GM23338 (cell line): Measurements from ENCODE around the gene IPO13. TPM values are rescaled to one million over a fixed set of nuclear protein-coding genes. Genes with fewer than 3 reads are reported as not detected.

Experiments used
- ATAC-seq: fragments of 200-7000 bp; cut with Tn5 transposase; 3 replicates; pipeline ENCODE4 v1.9.1; 2020
- DNase-seq: peaks from one replicate; pipeline ENCODE4 v3.0.0-alpha.2; 2015; ENCODE audit warnings: low spot score
- H2AFZ ChIP-seq: fragments of 200-600 bp; sonication (generic); 2 replicates; pipeline ENCODE4 v1.8.0; 2016; ENCODE audit warnings: antibody characterized with exemption, mild to moderate bottlenecking, moderate library complexity
- H3F3A ChIP-seq: fragments of 200-600 bp; sonication (generic); replicated peaks from 2 replicates; pipeline ENCODE4 v1.8.0; 2017; ENCODE audit warnings: antibody characterized with exemption, mixed run types, low read depth
- H3K27ac ChIP-seq: fragments of 200-600 bp; sonication (generic); 2 replicates; pipeline ENCODE4 v1.6.1; 2016; ENCODE audit warnings: low read depth
- H3K27me3 ChIP-seq: fragments of 200-600 bp; sonication (generic); 2 replicates; pipeline ENCODE4 v1.8.0; 2016; ENCODE audit warnings: mild to moderate bottlenecking, mixed run types, moderate library complexity; ENCODE audit not compliant: insufficient read depth
- H3K36me3 ChIP-seq: fragments of 200-600 bp; sonication (generic); 2 replicates; pipeline ENCODE4 v1.8.0; 2016; ENCODE audit warnings: mild to moderate bottlenecking; ENCODE audit not compliant: insufficient read depth
- H3K4me1 ChIP-seq: fragments of 200-600 bp; sonication (generic); 2 replicates; pipeline ENCODE4 v1.8.0; 2016; ENCODE audit warnings: mild to moderate bottlenecking, moderate library complexity; ENCODE audit not compliant: insufficient read depth
- H3K4me2 ChIP-seq: fragments of 200-600 bp; sonication (generic); 2 replicates; pipeline ENCODE4 v1.7.1; 2017; ENCODE audit warnings: mixed run types
- H3K4me3 ChIP-seq: fragments of 200-600 bp; sonication (generic); 2 replicates; pipeline ENCODE4 v1.6.1; 2016; ENCODE audit warnings: mixed run types
- H3K79me2 ChIP-seq: fragments of 200-600 bp; sonication (generic); replicated peaks from 2 replicates; pipeline ENCODE4 v1.8.0; 2017; ENCODE audit warnings: mild to moderate bottlenecking; ENCODE audit not compliant: insufficient read depth
- H3K9me2 ChIP-seq: fragments of 200-600 bp; sonication (generic); 2 replicates; pipeline ENCODE4 v1.8.0; 2017; ENCODE audit not compliant: insufficient read depth
- H4K20me1 ChIP-seq: fragments of 200-600 bp; sonication (generic); replicated peaks from 2 replicates; pipeline ENCODE4 v1.8.0; 2017; ENCODE audit warnings: mild to moderate bottlenecking; ENCODE audit not compliant: insufficient read depth
- H3K27ac Mint-ChIP-seq: 2 replicates; pipeline ENCODE4 v1.8.0; 2020; ENCODE audit warnings: inconsistent platforms, mild to moderate bottlenecking, moderate library complexity, mixed read lengths
- H3K27me3 Mint-ChIP-seq: 3 replicates; pipeline ENCODE4 v1.8.0; 2022; ENCODE audit warnings: low read depth, mild to moderate bottlenecking, moderate library complexity, mixed read lengths, inconsistent platforms; ENCODE audit not compliant: insufficient read depth, poor library complexity
- H3K36me3 Mint-ChIP-seq: 3 replicates; pipeline ENCODE4 v1.8.0; 2021; ENCODE audit warnings: low read depth, mild to moderate bottlenecking, inconsistent platforms, moderate library complexity, mixed read lengths
- H3K4me1 Mint-ChIP-seq: 3 replicates; pipeline ENCODE4 v1.8.0; 2020; ENCODE audit warnings: mild to moderate bottlenecking, inconsistent platforms, mixed read lengths
- H3K4me3 Mint-ChIP-seq: 3 replicates; pipeline ENCODE4 v1.8.0; 2021; ENCODE audit warnings: moderate library complexity, mild to moderate bottlenecking, inconsistent platforms, mixed read lengths
- H3K9me3 Mint-ChIP-seq: 3 replicates; pipeline ENCODE4 v1.8.0; 2020; ENCODE audit warnings: moderate library complexity, mild to moderate bottlenecking, inconsistent platforms, mixed read lengths
- EZH2 ChIP-seq: fragments of 200-600 bp; sonication (generic); IDR thresholded peaks from one replicate; pipeline ENCODE4 v1.8.0; 2017; ENCODE audit warnings: antibody characterized with exemption, mild to moderate bottlenecking, low read depth; ENCODE audit not compliant: unreplicated experiment
- JUNB ChIP-seq: IDR thresholded peaks from one replicate; pipeline ENCODE4 v1.6.1; 2016; ENCODE audit warnings: antibody characterized with exemption; ENCODE audit not compliant: unreplicated experiment
- POLR2AphosphoS5 ChIP-seq: IDR thresholded peaks from 2 replicates; pipeline ENCODE4 v1.6.1; 2016; ENCODE audit warnings: antibody characterized with exemption, low read depth
- STAT1 ChIP-seq: IDR thresholded peaks from one replicate; pipeline ENCODE4 v1.6.1; 2016; ENCODE audit warnings: antibody characterized with exemption; ENCODE audit not compliant: unreplicated experiment
- ZNF114 ChIP-seq: fragments of 250-450 bp; sonication (Bioruptor Pico); IDR thresholded peaks from 2 replicates; pipeline ENCODE4 v1.5.0; 2020; ENCODE audit warnings: mild to moderate bottlenecking, moderate library complexity
- ZNF331 ChIP-seq: fragments of 250-450 bp; sonication (Bioruptor Pico); IDR thresholded peaks from 2 replicates; pipeline ENCODE4 v1.5.0; 2020; ENCODE audit warnings: low read depth, mild to moderate bottlenecking, moderate library complexity
- polyA plus RNA-seq: library from polyadenylated mRNA; unstranded; fragments of >200 nt; fragmentation: Nextera tagmentation; extraction: Ambion mirVana; gene quantifications from 2 replicates; pipeline ENCODE4 v1.2.1, GENCODE V29; 2016
- total RNA-seq: library from RNA; depleted of rRNA; stranded (reverse); fragments of >200 nt; shearing (Covaris generic); gene quantifications from 2 replicates; pipeline ENCODE4 v1.2.3, GENCODE V29; 2014
- TF ChIP-seq, protein P1 (sequence below): IDR thresholded peaks from 2 replicates; pipeline ENCODE4 v1.6.1; 2016; ENCODE audit warnings: antibody characterized with exemption
- TF ChIP-seq, protein P2 (sequence below): fragments of 250-450 bp; sonication (Bioruptor Pico); IDR thresholded peaks from 2 replicates; pipeline ENCODE4 v1.5.0; 2020; ENCODE audit warnings: mild to moderate bottlenecking, moderate library complexity
- TF ChIP-seq, protein P3 (sequence below), 2 experiments: fragments of 200-600 bp in 1 of 2; sonication (generic) in 1 of 2; conservative IDR thresholded peaks; 2 replicates each; pipeline versions ENCODE4 v1.5.1 to v1.6.1; 2016 to 2017; ENCODE audit warnings: antibody characterized with exemption in 2 of 2, low read depth in 2 of 2, mild to moderate bottlenecking in 2 of 2, moderate library complexity in 1 of 2

IPO13 gene
- total and polyA plus RNA-seq, 2 experiments from 2014 or later, result 10.4 to 22.8 TPM

DNA sequence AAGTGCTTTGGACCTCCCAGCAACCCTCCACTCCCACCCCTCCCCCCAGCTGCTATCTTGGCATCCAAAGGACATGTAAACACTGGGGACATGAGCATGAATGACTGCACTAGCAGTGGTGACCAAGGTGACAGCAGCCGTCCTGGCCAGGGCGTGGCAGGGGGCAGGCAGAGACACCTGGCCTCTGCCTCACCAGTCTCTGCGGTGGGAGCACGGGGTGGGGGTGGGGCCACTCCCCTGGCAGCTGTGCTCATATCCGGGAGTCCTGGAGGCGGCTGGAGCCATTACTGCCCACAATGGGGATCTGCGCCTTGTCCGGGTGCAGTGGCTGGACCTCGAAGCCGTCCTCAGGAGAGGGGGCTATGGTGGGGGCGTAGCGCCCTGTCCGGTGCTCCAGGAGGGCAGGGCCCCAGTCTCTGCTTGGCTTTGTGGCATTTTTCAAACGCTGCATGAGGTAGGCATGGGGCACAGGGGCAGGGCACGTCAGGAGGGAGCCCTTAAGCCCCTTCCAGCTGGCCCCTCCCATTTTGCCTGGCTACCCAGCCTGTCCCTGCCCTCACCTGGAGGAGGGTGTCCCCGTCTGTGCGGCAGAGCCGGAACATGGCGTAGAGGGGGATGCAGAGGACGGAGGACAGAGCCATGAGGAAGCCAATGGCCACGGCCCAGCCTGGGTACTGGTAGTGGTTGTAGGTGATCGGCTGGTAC lies 50.7 kb downstream of the IPO13 start:
- no peaks in the 10 kb centered on the region for H3K79me2 ChIP-seq
- H3K27me3 ChIP-seq, result peaks cover 6% of the 10 kb centered on the region; the same call in 1 of the 2 replicates
- peaks cover 42% of the 10 kb centered on the region for H3K36me3 Mint-ChIP-seq
- H3K4me1 ChIP-seq, result peaks cover 8% of the 10 kb centered on the region
- no peak overlapping the region for H3K4me2 ChIP-seq
- H2AFZ ChIP-seq, result no peak overlapping the region
- no peak overlapping the region for H3K27ac ChIP-seq
- peaks cover 6% of the 10 kb centered on the region for H3F3A ChIP-seq
- no peak overlapping the region for H3K27ac Mint-ChIP-seq
- no peaks in the 10 kb centered on the region; the same call in 1 of the 2 replicates for H4K20me1 ChIP-seq
- H3K9me2 ChIP-seq, result no peaks in the 10 kb centered on the region
- peaks cover 10% of the 10 kb centered on the region; the same call in 1 of the 2 replicates for H3K36me3 ChIP-seq
- no peak overlapping the region for H3K4me3 Mint-ChIP-seq
- H3K9me3 Mint-ChIP-seq, result no peaks in the 10 kb centered on the region
- DNase-seq (no peak), ATAC-seq (no peak)
- no peak overlapping the region for H3K4me3 ChIP-seq
- H3K27me3 Mint-ChIP-seq, result peaks cover 29% of the 10 kb centered on the region
- peaks cover 28% of the 10 kb centered on the region for H3K4me1 Mint-ChIP-seq
- TF ChIP-seq POLR2AphosphoS5 (no peak), ZNF114 (CRISPR knock-in tag) (no peak), STAT1 (no peak), ZNF331 (CRISPR knock-in tag) (no peak)

DNA sequence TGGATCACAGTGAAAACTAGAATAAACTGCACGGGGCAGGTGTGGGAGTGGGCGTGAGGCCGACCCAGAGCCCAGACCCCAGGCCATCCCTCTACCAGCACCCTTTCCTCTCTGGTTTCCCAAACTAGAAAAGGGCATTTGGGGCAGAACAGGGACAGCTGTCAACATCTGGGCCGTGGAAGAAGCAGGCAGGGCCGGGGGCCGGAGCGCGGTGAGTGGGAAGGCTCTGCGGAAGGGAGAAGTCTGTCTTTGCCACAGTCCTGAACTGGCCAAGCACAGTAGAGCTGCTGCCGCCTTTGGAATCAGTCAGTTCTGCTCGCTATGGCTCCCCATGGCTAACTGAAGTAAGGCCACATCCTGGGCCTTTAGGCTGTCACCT lies 51.2 kb downstream of the IPO13 start:
- 0 out of 2 replicates have a peak, but pooled peaks cover 3% of the 10 kb centered on the region for H3F3A ChIP-seq
- H3K4me2 ChIP-seq, result no peak overlapping the region
- peaks cover 45% of the 10 kb centered on the region for H3K36me3 Mint-ChIP-seq
- H3K36me3 ChIP-seq, result peaks cover 10% of the 10 kb centered on the region; the same call in 1 of the 2 replicates
- no peaks in the 10 kb centered on the region for H3K9me2 ChIP-seq
- H4K20me1 ChIP-seq, result no peaks in the 10 kb centered on the region; the same call in 1 of the 2 replicates
- no peak overlapping the region for H3K27ac ChIP-seq
- no peak for ATAC-seq
- H3K4me1 Mint-ChIP-seq, result peaks cover 23% of the 10 kb centered on the region
- no peak overlapping the region for H3K4me3 Mint-ChIP-seq
- H3K27me3 ChIP-seq, result peaks cover 1% of the 10 kb centered on the region; the same call in 1 of the 2 replicates
- no peak overlapping the region for H2AFZ ChIP-seq
- no peak for DNase-seq
- TF ChIP-seq, protein P1, sequence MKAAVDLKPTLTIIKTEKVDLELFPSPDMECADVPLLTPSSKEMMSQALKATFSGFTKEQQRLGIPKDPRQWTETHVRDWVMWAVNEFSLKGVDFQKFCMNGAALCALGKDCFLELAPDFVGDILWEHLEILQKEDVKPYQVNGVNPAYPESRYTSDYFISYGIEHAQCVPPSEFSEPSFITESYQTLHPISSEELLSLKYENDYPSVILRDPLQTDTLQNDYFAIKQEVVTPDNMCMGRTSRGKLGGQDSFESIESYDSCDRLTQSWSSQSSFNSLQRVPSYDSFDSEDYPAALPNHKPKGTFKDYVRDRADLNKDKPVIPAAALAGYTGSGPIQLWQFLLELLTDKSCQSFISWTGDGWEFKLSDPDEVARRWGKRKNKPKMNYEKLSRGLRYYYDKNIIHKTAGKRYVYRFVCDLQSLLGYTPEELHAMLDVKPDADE, result no peak
- TF ChIP-seq ZNF331 (CRISPR knock-in tag), result no peak
- TF ChIP-seq, protein P2, sequence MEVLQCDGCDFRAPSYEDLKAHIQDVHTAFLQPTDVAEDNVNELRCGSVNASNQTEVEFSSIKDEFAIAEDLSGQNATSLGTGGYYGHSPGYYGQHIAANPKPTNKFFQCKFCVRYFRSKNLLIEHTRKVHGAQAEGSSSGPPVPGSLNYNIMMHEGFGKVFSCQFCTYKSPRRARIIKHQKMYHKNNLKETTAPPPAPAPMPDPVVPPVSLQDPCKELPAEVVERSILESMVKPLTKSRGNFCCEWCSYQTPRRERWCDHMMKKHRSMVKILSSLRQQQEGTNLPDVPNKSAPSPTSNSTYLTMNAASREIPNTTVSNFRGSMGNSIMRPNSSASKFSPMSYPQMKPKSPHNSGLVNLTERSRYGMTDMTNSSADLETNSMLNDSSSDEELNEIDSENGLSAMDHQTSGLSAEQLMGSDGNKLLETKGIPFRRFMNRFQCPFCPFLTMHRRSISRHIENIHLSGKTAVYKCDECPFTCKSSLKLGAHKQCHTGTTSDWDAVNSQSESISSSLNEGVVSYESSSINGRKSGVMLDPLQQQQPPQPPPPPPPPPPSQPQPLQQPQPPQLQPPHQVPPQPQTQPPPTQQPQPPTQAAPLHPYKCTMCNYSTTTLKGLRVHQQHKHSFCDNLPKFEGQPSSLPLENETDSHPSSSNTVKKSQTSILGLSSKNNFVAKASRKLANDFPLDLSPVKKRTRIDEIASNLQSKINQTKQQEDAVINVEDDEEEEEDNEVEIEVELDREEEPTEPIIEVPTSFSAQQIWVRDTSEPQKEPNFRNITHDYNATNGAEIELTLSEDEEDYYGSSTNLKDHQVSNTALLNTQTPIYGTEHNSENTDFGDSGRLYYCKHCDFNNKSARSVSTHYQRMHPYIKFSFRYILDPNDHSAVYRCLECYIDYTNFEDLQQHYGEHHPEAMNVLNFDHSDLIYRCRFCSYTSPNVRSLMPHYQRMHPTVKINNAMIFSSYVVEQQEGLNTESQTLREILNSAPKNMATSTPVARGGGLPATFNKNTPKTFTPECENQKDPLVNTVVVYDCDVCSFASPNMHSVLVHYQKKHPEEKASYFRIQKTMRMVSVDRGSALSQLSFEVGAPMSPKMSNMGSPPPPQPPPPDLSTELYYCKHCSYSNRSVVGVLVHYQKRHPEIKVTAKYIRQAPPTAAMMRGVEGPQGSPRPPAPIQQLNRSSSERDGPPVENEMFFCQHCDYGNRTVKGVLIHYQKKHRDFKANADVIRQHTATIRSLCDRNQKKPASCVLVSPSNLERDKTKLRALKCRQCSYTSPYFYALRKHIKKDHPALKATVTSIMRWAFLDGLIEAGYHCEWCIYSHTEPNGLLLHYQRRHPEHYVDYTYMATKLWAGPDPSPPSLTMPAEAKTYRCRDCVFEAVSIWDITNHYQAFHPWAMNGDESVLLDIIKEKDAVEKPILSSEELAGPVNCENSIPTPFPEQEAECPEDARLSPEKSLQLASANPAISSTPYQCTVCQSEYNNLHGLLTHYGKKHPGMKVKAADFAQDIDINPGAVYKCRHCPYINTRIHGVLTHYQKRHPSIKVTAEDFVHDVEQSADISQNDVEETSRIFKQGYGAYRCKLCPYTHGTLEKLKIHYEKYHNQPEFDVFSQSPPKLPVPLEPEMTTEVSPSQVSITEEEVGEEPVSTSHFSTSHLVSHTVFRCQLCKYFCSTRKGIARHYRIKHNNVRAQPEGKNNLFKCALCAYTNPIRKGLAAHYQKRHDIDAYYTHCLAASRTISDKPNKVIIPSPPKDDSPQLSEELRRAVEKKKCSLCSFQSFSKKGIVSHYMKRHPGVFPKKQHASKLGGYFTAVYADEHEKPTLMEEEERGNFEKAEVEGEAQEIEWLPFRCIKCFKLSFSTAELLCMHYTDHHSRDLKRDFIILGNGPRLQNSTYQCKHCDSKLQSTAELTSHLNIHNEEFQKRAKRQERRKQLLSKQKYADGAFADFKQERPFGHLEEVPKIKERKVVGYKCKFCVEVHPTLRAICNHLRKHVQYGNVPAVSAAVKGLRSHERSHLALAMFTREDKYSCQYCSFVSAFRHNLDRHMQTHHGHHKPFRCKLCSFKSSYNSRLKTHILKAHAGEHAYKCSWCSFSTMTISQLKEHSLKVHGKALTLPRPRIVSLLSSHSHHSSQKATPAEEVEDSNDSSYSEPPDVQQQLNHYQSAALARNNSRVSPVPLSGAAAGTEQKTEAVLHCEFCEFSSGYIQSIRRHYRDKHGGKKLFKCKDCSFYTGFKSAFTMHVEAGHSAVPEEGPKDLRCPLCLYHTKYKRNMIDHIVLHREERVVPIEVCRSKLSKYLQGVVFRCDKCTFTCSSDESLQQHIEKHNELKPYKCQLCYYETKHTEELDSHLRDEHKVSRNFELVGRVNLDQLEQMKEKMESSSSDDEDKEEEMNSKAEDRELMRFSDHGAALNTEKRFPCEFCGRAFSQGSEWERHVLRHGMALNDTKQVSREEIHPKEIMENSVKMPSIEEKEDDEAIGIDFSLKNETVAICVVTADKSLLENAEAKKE (CRISPR knock-in tag), result no peak
- no peak for TF ChIP-seq EZH2
- TF ChIP-seq ZNF114 (CRISPR knock-in tag), result no peak
- TF ChIP-seq JUNB, result no peak
- TF ChIP-seq, protein P3, sequence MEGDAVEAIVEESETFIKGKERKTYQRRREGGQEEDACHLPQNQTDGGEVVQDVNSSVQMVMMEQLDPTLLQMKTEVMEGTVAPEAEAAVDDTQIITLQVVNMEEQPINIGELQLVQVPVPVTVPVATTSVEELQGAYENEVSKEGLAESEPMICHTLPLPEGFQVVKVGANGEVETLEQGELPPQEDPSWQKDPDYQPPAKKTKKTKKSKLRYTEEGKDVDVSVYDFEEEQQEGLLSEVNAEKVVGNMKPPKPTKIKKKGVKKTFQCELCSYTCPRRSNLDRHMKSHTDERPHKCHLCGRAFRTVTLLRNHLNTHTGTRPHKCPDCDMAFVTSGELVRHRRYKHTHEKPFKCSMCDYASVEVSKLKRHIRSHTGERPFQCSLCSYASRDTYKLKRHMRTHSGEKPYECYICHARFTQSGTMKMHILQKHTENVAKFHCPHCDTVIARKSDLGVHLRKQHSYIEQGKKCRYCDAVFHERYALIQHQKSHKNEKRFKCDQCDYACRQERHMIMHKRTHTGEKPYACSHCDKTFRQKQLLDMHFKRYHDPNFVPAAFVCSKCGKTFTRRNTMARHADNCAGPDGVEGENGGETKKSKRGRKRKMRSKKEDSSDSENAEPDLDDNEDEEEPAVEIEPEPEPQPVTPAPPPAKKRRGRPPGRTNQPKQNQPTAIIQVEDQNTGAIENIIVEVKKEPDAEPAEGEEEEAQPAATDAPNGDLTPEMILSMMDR (conservative IDR thresholded peaks at IDR 0.05; ENCODE audit: low read depth in 2 of 2), result no peak
- H3K27ac Mint-ChIP-seq, result no peak overlapping the region
- 0 out of 2 replicates have a peak, but pooled peaks cover 3% of the 10 kb centered on the region for H3K4me1 ChIP-seq
- no peak overlapping the region for H3K4me3 ChIP-seq
- no peaks in the 10 kb centered on the region for H3K9me3 Mint-ChIP-seq
- H3K79me2 ChIP-seq, result no peaks in the 10 kb centered on the region
- H3K27me3 Mint-ChIP-seq, result peaks cover 25% of the 10 kb centered on the region
